HT-29 (cell line): ENCODE measurements around the gene ACTN3. TPM values are rescaled to one million over a fixed set of nuclear protein-coding genes. Genes with fewer than 3 reads are reported as not detected.
"Not testable (repeated sequence)": the region's sequence is repeated elsewhere in the genome, so short reads cannot be mapped to it uniquely, and the experiment has no call there.

Experiments
- DNase-seq: peaks from one replicate; pipeline ENCODE4 v3.0.0-alpha.2; 2015; ENCODE audit warnings: low spot score
- total RNA-seq: library from RNA; depleted of rRNA; stranded (reverse); fragments of >200 nt; shearing (Covaris generic); gene quantifications from 2 replicates; pipeline ENCODE4 v1.2.3, GENCODE V29; 2014; rRNA removed

Gene ACTN3
- not detected in 2 replicates for total RNA-seq

- DNase-seq: no peak
Observed at GRCh38 chr11:66546368-66546965, at the start of gene ACTN3. TSS of gene ACTN3 (plus strand) at chr11:66546903. CDS start at chr11:66546938, 35 bp downstream.

- DNase-seq: no peak
Observed at GRCh38 chr11:66497206-66497605, 49.5 kb upstream of the ACTN3 start.

GRCh38 chr11:66498506-66498905 is 48.2 kb upstream of the ACTN3 start:
- DNase-seq: no peak

GRCh38 chr11:66505276-66505816 is 41.4 kb upstream of the ACTN3 start:
- DNase-seq: no peak

GRCh38 chr11:66509131-66509561 is 37.6 kb upstream of the ACTN3 start:
- DNase-seq: no peak

- peak; percentile 91 for DNase-seq
Observed at GRCh38 chr11:66510271-66510989, 36.3 kb upstream of the ACTN3 start, which contains the start of gene BBS1. TSS of gene BBS1 (plus strand) at chr11:66510635. CDS start at chr11:66510660, 25 bp downstream.

GRCh38 chr11:66510990-66511339 is 35.7 kb upstream of the ACTN3 start:
- no peak for DNase-seq

GRCh38 chr11:66523611-66524010 is 23.1 kb upstream of the ACTN3 start:
- DNase-seq: no peak

- DNase-seq: no peak
Observed at GRCh38 chr11:66524304-66525040, 22.2 kb upstream of the ACTN3 start.

- DNase-seq: no peak
Observed at GRCh38 chr11:66529069-66529468, 17.6 kb upstream of the ACTN3 start.

- no peak for DNase-seq
Observed at GRCh38 chr11:66529655-66530054, 17.0 kb upstream of the ACTN3 start.

- no peak for DNase-seq
Observed at GRCh38 chr11:66530927-66531709, 15.6 kb upstream of the ACTN3 start.

GRCh38 chr11:66531841-66532240 is 14.9 kb upstream of the ACTN3 start:
- DNase-seq: no peak

GRCh38 chr11:66532784-66533183 is 13.9 kb upstream of the ACTN3 start:
- DNase-seq: no peak

- DNase-seq: no peak
Observed at GRCh38 chr11:66539170-66539869, 7.4 kb upstream of the ACTN3 start.

GRCh38 chr11:66539870-66540213 is 6.9 kb upstream of the ACTN3 start:
- no peak for DNase-seq

- not testable (repeated sequence) for DNase-seq
Observed at GRCh38 chr11:66540598-66540997, 6.1 kb upstream of the ACTN3 start.

- DNase-seq: no peak
Observed at GRCh38 chr11:66541892-66542291, 4.8 kb upstream of the ACTN3 start.

- no peak for DNase-seq
Observed at GRCh38 chr11:66542362-66542761, 4.3 kb upstream of the ACTN3 start.

- no peak for DNase-seq
Observed at GRCh38 chr11:66543263-66544107, 3.2 kb upstream of the ACTN3 start.
